Keratinocyte (primary cell): ENCODE measurements around the gene NSG1. TPM values are rescaled to one million over a fixed set of nuclear protein-coding genes. Genes with fewer than 3 reads are reported as not detected.

Experiments used
- DNase-seq: peaks from one replicate; pipeline ENCODE4 v3.0.0-alpha.2; 2011; ENCODE audit warnings: low read depth, missing footprints, low spot score
- FAIRE-seq: peaks from 2 replicates; lab custom pipeline; 2011; peaks lifted over from hg19 to GRCh38; lab: Jason Lieb, UNC
- H2AFZ ChIP-seq: 2 replicates; pipeline ENCODE4 v1.6.0; 2012; ENCODE audit warnings: low read length, control low read depth, inconsistent platforms; ENCODE audit not compliant: control insufficient read depth
- H3K27ac ChIP-seq: 2 replicates; pipeline ENCODE4 v1.5.1; 2011; ENCODE audit warnings: low read length; ENCODE audit not compliant: control insufficient read depth, insufficient read depth
- H3K27me3 ChIP-seq: 3 replicates; pipeline ENCODE4 v1.6.0; 2011; ENCODE audit warnings: low read length; ENCODE audit not compliant: control insufficient read depth, insufficient read depth; ENCODE audit errors: extremely low read depth
- H3K36me3 ChIP-seq, 2 experiments: 2 replicates in 1 of 2; 3 replicates in 1 of 2; pipeline ENCODE4 v1.5.1; 2011; ENCODE audit warnings: low read length in 2 of 2, mild to moderate bottlenecking in 1 of 2; ENCODE audit not compliant: control insufficient read depth in 2 of 2, insufficient read depth in 2 of 2; ENCODE audit errors: extremely low read depth in 1 of 2
- H3K4me1 ChIP-seq: 3 replicates; pipeline ENCODE4 v1.5.1; 2011; ENCODE audit warnings: low read length; ENCODE audit not compliant: control insufficient read depth, insufficient read depth; ENCODE audit errors: extremely low read depth
- H3K4me2 ChIP-seq: 3 replicates; pipeline ENCODE4 v1.6.0; 2011; ENCODE audit warnings: low read depth, low read length; ENCODE audit not compliant: control insufficient read depth, insufficient read depth; ENCODE audit errors: extremely low read depth
- H3K4me3 ChIP-seq, 3 experiments: fragments of 200-600 bp in 1 of 3; sonication (generic) in 1 of 3; 2 replicates in 2 of 3; 3 replicates in 1 of 3; pipeline ENCODE4 v1.5.1; 2011 to 2016; ENCODE audit warnings: low read length in 3 of 3, mild to moderate bottlenecking in 3 of 3, control low read depth in 2 of 3, inconsistent platforms in 1 of 3, low read depth in 1 of 3, mixed read lengths in 1 of 3, mixed run types in 1 of 3, moderate library complexity in 1 of 3; ENCODE audit not compliant: control insufficient read depth in 2 of 3, insufficient read depth in 2 of 3; ENCODE audit errors: extremely low read depth in 1 of 3
- H3K79me2 ChIP-seq: 2 replicates; pipeline ENCODE4 v1.6.0; 2012; ENCODE audit warnings: low read length; ENCODE audit not compliant: control insufficient read depth, insufficient read depth
- H3K9ac ChIP-seq: 3 replicates; pipeline ENCODE4 v1.6.0; 2011; ENCODE audit warnings: low read length; ENCODE audit not compliant: control insufficient read depth, insufficient read depth; ENCODE audit errors: extremely low read depth
- H3K9me1 ChIP-seq: 3 replicates; pipeline ENCODE4 v1.6.0; 2011; ENCODE audit warnings: low read length; ENCODE audit not compliant: control insufficient read depth, insufficient read depth; ENCODE audit errors: extremely low read depth
- H3K9me3 ChIP-seq: 2 replicates; pipeline ENCODE4 v1.5.1; 2012; ENCODE audit warnings: low read depth, low read length; ENCODE audit not compliant: control insufficient read depth
- H4K20me1 ChIP-seq: 3 replicates; pipeline ENCODE4 v1.6.0; 2011; ENCODE audit warnings: low read length; ENCODE audit not compliant: control insufficient read depth, insufficient read depth; ENCODE audit errors: extremely low read depth
- CTCF ChIP-seq, 3 experiments: IDR thresholded peaks in 1 of 3; conservative IDR thresholded peaks in 1 of 3; optimal IDR thresholded peaks in 1 of 3; 2 replicates in 2 of 3; 3 replicates in 1 of 3; pipeline versions ENCODE3 to v1.5.1; 2011; ENCODE audit warnings: low read length in 3 of 3, mild to moderate bottlenecking in 3 of 3, moderate library complexity in 2 of 3, control low read depth in 1 of 3, inconsistent platforms in 1 of 3; ENCODE audit not compliant: insufficient read depth in 2 of 3; ENCODE audit errors: extremely low read depth in 1 of 3
- EZH2 ChIP-seq: IDR thresholded peaks from one replicate; pipeline ENCODE4 v1.6.1; 2012; ENCODE audit warnings: inconsistent platforms, mild to moderate bottlenecking, low read length, moderate library complexity
- dilution Hi-C: fragments of 300-500 bp; cut with MboI; formaldehyde crosslinking; loops from one replicate; pipeline ENCODE4 v1.7.0; 2020; ENCODE audit warnings: low sequenced_read_pairs; ENCODE audit not compliant: extremely low pct_ligation_motif_present
- polyA plus RNA-seq, 5 experiments: library from polyadenylated mRNA; depleted of rRNA in 3 of 5; stranded (reverse) in 3 of 5; stranded (forward) in 1 of 5; unstranded in 1 of 5; fragments of >200 nt; gene quantifications; 1 replicate in 1 of 5; 2 replicates in 3 of 5; 3 replicates in 1 of 5; pipeline versions ENCODE4 v1.2.1 to v1.2.3, GENCODE V29; 2011 to 2012; ENCODE audit warnings: missing spikeins in 2 of 5, low read depth in 1 of 5, low replicate concordance in 1 of 5

Gene NSG1
- polyA plus RNA-seq, 1 donor (not counting 4 experiments of a cell fraction or from before 2014, with no cell fraction given), result 49.3 TPM

GRCh38 chr4:4456816-4457578 is 70.1 kb downstream of the NSG1 start:
- Histone ChIP-seq H3K27me3 (no peaks in the 10 kb centered on the region), H3K4me3 (no peak overlapping the region), H3K4me2 (no peak overlapping the region), H3K9me3 (no peaks in the 10 kb centered on the region), H3K79me2 (no peaks in the 10 kb centered on the region), H3K27ac (no peak overlapping the region), H3K4me1 (no peaks in the 10 kb centered on the region), H3K9ac (no peak overlapping the region), H3K9me1 (no peaks in the 10 kb centered on the region), H4K20me1 (no peaks in the 10 kb centered on the region), H2AFZ (no peak overlapping the region), H3K36me3 (peaks cover 8 to 14% of the 10 kb centered on the region in 2 experiments)
- dilution Hi-C loops, result no loop called here
- FAIRE-seq (no peak), DNase-seq (no peak)
- TF ChIP-seq EZH2 (no peak), CTCF (optimal IDR thresholded peaks at IDR 0.05 in 1 of 3, IDR thresholded peaks at IDR 0.05 in 1 of 3, conservative IDR thresholded peaks at IDR 0.05 in 1 of 3; ENCODE audit: extremely low read depth in 1 of 3, insufficient read depth in 2 of 3, low read length in 3 of 3) (no peak)

- dilution Hi-C loops, result no loop called here
- FAIRE-seq (no peak), DNase-seq (no peak)
- Histone ChIP-seq H3K9ac (no peak overlapping the region), H3K9me3 (no peaks in the 10 kb centered on the region), H3K79me2 (no peaks in the 10 kb centered on the region), H3K27ac (no peak overlapping the region), H3K4me1 (no peaks in the 10 kb centered on the region), H3K27me3 (no peaks in the 10 kb centered on the region), H3K36me3 (peaks cover 8 to 16% of the 10 kb centered on the region in 2 experiments), H4K20me1 (no peaks in the 10 kb centered on the region), H2AFZ (no peak overlapping the region), H3K4me2 (no peak overlapping the region), H3K9me1 (no peaks in the 10 kb centered on the region), H3K4me3 (no peak overlapping the region)
- TF ChIP-seq CTCF (optimal IDR thresholded peaks at IDR 0.05 in 1 of 3, IDR thresholded peaks at IDR 0.05 in 1 of 3, conservative IDR thresholded peaks at IDR 0.05 in 1 of 3; ENCODE audit: extremely low read depth in 1 of 3, insufficient read depth in 2 of 3, low read length in 3 of 3) (no peak), EZH2 (no peak)
Measured at GRCh38 chr4:4457803-4458553, 71.1 kb downstream of the NSG1 start.
